Upper lobe of right lung (tissue), 1 donor: ENCODE measurements around the gene RASAL3. TPM values are rescaled to one million over a fixed set of nuclear protein-coding genes. Genes with fewer than 3 reads are reported as not detected.
"Not testable (repeated sequence)": the region's sequence is repeated elsewhere in the genome, so short reads cannot be mapped to it uniquely, and the experiment has no call there.

Experiments used
- ATAC-seq: fragments of 200-7000 bp; cut with Tn5 transposase; one replicate; pipeline ENCODE4 v1.9.1; 2020; ENCODE audit warnings: mild to moderate bottlenecking, moderate library complexity
- DNase-seq: peaks from one replicate; pipeline ENCODE4 v3.0.0-alpha.2; 2020
- H3K27ac ChIP-seq: fragments of 200-600 bp; one replicate; pipeline ENCODE4 v1.8.0; 2022
- H3K27me3 ChIP-seq: fragments of 200-600 bp; one replicate; pipeline ENCODE4 v1.8.0; 2022; ENCODE audit warnings: mild to moderate bottlenecking
- H3K36me3 ChIP-seq: fragments of 200-600 bp; one replicate; pipeline ENCODE4 v1.8.0; 2022
- H3K4me1 ChIP-seq: fragments of 200-600 bp; one replicate; pipeline ENCODE4 v1.8.0; 2022
- H3K4me3 ChIP-seq: fragments of 200-600 bp; one replicate; pipeline ENCODE4 v1.8.0; 2022; ENCODE audit warnings: mild to moderate bottlenecking
- H3K9me3 ChIP-seq: fragments of 200-600 bp; one replicate; pipeline ENCODE4 v1.8.0; 2022
- CTCF ChIP-seq: fragments of 200-600 bp; IDR thresholded peaks from one replicate; pipeline ENCODE4 v1.8.0; 2022; ENCODE audit warnings: antibody characterized with exemption
- intact Hi-C: fragments of 100-400 bp; cut with DNase I; formaldehyde crosslinking; loops from one replicate; pipeline ENCODE4 v1.11.0; 2022
- total RNA-seq: library from RNA; stranded (reverse); fragmentation: NEBNext Ultra II Directional; extraction: Animal tissue kit (Norgen Biotek cat#: 25700); gene quantifications from one replicate; pipeline ENCODE4 v1.2.1, GENCODE V29; 2021
- donor health status: DM: no; HTN: yes; CAD: no; lungs with severe emphysema.

RASAL3 gene
- total RNA-seq, 1 donor from 2014 or later, result 19.1 TPM

GRCh38 chr19:15418579-15419412, 45.5 kb downstream of the RASAL3 start, which contains the start of gene AKAP8L:
AKAP8L (minus strand) TSS chr19:15418988; CDS start chr19:15418923, 65 bp downstream.
- H3K4me1 ChIP-seq, result peaks cover 30% of the 10 kb centered on the region
- peak within 1 kb of the TSS; percentile 91 for H3K27ac ChIP-seq
- H3K9me3 ChIP-seq, result no peaks in the 10 kb centered on the region
- peaks cover 23% of the 10 kb centered on the region for H3K36me3 ChIP-seq
- H3K4me3 ChIP-seq, result peak within 1 kb of the TSS; percentile 100
- ATAC-seq (peak; percentile 98), DNase-seq (peak; percentile 98)
- peak; percentile 71 for TF ChIP-seq CTCF
- H3K27me3 ChIP-seq, result no peaks in the 10 kb centered on the region
- intact Hi-C loops, result no loop called here

- Histone ChIP-seq H3K4me3 (peak overlapping the region; percentile 100), H3K27ac (peak overlapping the region; percentile 91), H3K9me3 (no peaks in the 10 kb centered on the region), H3K27me3 (no peaks in the 10 kb centered on the region), H3K36me3 (peaks cover 17% of the 10 kb centered on the region), H3K4me1 (peaks cover 36% of the 10 kb centered on the region)
- TF ChIP-seq CTCF, result no peak
- intact Hi-C loops, result no loop called here
- no peak for DNase-seq
- no peak for ATAC-seq
Measured at GRCh38 chr19:15418231-15418578, 46.1 kb downstream of the RASAL3 start.

GRCh38 chr19:15417699-15418098, 46.6 kb downstream of the RASAL3 start:
- DNase-seq (no peak), ATAC-seq (no peak)
- Histone ChIP-seq H3K9me3 (no peaks in the 10 kb centered on the region), H3K4me1 (peaks cover 41% of the 10 kb centered on the region), H3K4me3 (peak overlapping the region; percentile 100), H3K27me3 (no peaks in the 10 kb centered on the region), H3K36me3 (peaks cover 12% of the 10 kb centered on the region), H3K27ac (peak overlapping the region; percentile 91)
- no peak for TF ChIP-seq CTCF
- intact Hi-C loops, result no loop called here

- intact Hi-C loops, result no loop called here
- H3K4me1 ChIP-seq, result peaks cover 50% of the 10 kb centered on the region
- peaks cover 30% of the 10 kb centered on the region for H3K36me3 ChIP-seq
- H3K4me3 ChIP-seq, result no peak overlapping the region
- DNase-seq, result no peak
- TF ChIP-seq CTCF, result no peak
- no peak overlapping the region for H3K27ac ChIP-seq
- no peaks in the 10 kb centered on the region for H3K27me3 ChIP-seq
- no peaks in the 10 kb centered on the region for H3K9me3 ChIP-seq
- no peak for ATAC-seq
Measured at GRCh38 chr19:15412832-15413231, 51.5 kb downstream of the RASAL3 start.

GRCh38 chr19:15411351-15411750, 53.0 kb downstream of the RASAL3 start:
- H3K27ac ChIP-seq, H3K27me3 ChIP-seq, H3K4me3 ChIP-seq, ATAC-seq, H3K9me3 ChIP-seq, intact Hi-C loops: not testable (repeated sequence)
- peak; percentile 45 for DNase-seq
- Histone ChIP-seq H3K36me3 (peaks cover 34% of the 10 kb centered on the region), H3K4me1 (peaks cover 40% of the 10 kb centered on the region)

GRCh38 chr19:15404780-15405211, 59.5 kb downstream of the RASAL3 start:
- DNase-seq (no peak), ATAC-seq (no peak)
- H3K9me3 ChIP-seq, result no peaks in the 10 kb centered on the region
- no peak overlapping the region for H3K27ac ChIP-seq
- no peaks in the 10 kb centered on the region for H3K27me3 ChIP-seq
- H3K4me3 ChIP-seq, result no peak overlapping the region
- no peak for TF ChIP-seq CTCF
- peaks cover 64% of the 10 kb centered on the region for H3K36me3 ChIP-seq
- peaks cover 23% of the 10 kb centered on the region for H3K4me1 ChIP-seq
- intact Hi-C loops, result no loop called here
